Activated CD4-positive, alpha-beta T cell treated with anti-CD3 and anti-CD28 coated beads for 4 hours (primary cell): ENCODE data around the gene AHSA1.
"Not testable (repeated sequence)": the region's sequence is repeated elsewhere in the genome, so short reads cannot be mapped to it uniquely, and the experiment has no call there.

Experiments used
- DNase-seq, 2 donors: peaks; one replicate each; pipeline ENCODE4 v3.0.0-alpha.2; 2020

Gene AHSA1

GRCh38 chr14:77457522-77458248 lies at the start of gene AHSA1, which contains the start of gene VIPAS39:
Gene AHSA1, plus strand, starts transcription at chr14:77458093. Its CDS starts 97 bp downstream, at chr14:77458190.
Gene VIPAS39, minus strand, starts transcription at chr14:77457601. Its CDS starts 3,499 bp downstream, at chr14:77454102.
- peak; percentile 90 to 93 for DNase-seq

GRCh38 chr14:77409131-77409533 lies 48.8 kb upstream of the AHSA1 start:
- DNase-seq = no peak

- DNase-seq = not testable (repeated sequence)
These were observed 42.4 kb upstream of the AHSA1 start for GRCh38 chr14:77415403-77416030.

- not testable (repeated sequence) for DNase-seq
These were observed 41.8 kb upstream of the AHSA1 start for GRCh38 chr14:77416098-77416497.

GRCh38 chr14:77416836-77417235 lies 41.1 kb upstream of the AHSA1 start:
- no peak for DNase-seq

GRCh38 chr14:77421201-77421600 lies 36.7 kb upstream of the AHSA1 start:
- no peak for DNase-seq

GRCh38 chr14:77423423-77423822 lies 34.5 kb upstream of the AHSA1 start, which contains the start of gene NOXRED1:
Gene NOXRED1, minus strand, starts transcription at chr14:77423523. Its CDS starts 634 bp downstream, at chr14:77422889.
- DNase-seq = no peak

GRCh38 chr14:77424862-77425261 lies 33.0 kb upstream of the AHSA1 start:
- no peak for DNase-seq

GRCh38 chr14:77426396-77426795 lies 31.5 kb upstream of the AHSA1 start:
- no peak for DNase-seq

- no peak for DNase-seq
These were observed 21.9 kb upstream of the AHSA1 start for GRCh38 chr14:77436042-77436441.

GRCh38 chr14:77438596-77438995 lies 19.3 kb upstream of the AHSA1 start:
- no peak for DNase-seq

GRCh38 chr14:77439861-77440260 lies 18.0 kb upstream of the AHSA1 start:
- no peak for DNase-seq

- no peak for DNase-seq
These were observed 15.7 kb upstream of the AHSA1 start for GRCh38 chr14:77442196-77442595.

- DNase-seq = no peak
These were observed 1.8 kb upstream of the AHSA1 start for GRCh38 chr14:77455966-77456640.

- DNase-seq = no peak
These were observed 775 bp upstream of the AHSA1 start for GRCh38 chr14:77457115-77457521.

- DNase-seq = peak in 1 of 2 donors; percentile 24
These were observed 507 bp downstream of the AHSA1 start for GRCh38 chr14:77458249-77458950.

- peak; percentile 41 to 61 for DNase-seq
These were observed 1.3 kb downstream of the AHSA1 start for GRCh38 chr14:77459072-77459723.

GRCh38 chr14:77467801-77468200 lies 9.9 kb downstream of the AHSA1 start:
- no peak for DNase-seq

GRCh38 chr14:77469067-77469505 lies 11.2 kb downstream of the AHSA1 start:
- no peak for DNase-seq

GRCh38 chr14:77469539-77469938 lies 11.6 kb downstream of the AHSA1 start:
- DNase-seq = no peak

- DNase-seq = no peak
These were observed 12.5 kb downstream of the AHSA1 start for GRCh38 chr14:77470224-77470870.

- DNase-seq = no peak
These were observed 16.0 kb downstream of the AHSA1 start for GRCh38 chr14:77473921-77474320.
